T47D (cell line): ENCODE data around the gene CASP5.
A peak's percentile ranks its signal among the peaks of the same experiment; 100 is the strongest.
"Not testable (repeated sequence)": the region's sequence is repeated elsewhere in the genome, so short reads cannot be mapped to it uniquely, and the experiment has no call there.

ENCODE experiments used
- DNase-seq, 2 experiments: peaks; one replicate each; pipeline versions ENCODE4 v3.0.0 to v3.0.0-alpha.2; 2011 to 2012; ENCODE audit warnings: low read depth in 1 of 2, low spot score in 1 of 2
- JUND ChIP-seq: IDR thresholded peaks from 2 replicates; pipeline ENCODE4 v1.6.1; 2012; ENCODE audit warnings: low read depth
- in situ Hi-C: cut with HindIII; loops from 2 replicates; pipeline ENCODE4 v1.10.0; 2016; ENCODE audit warnings: low sequenced_read_pairs, low pct_unique_long_range_greater_than_20kb

Gene CASP5

GRCh38 chr11:105046898-105047579 is 24.1 kb upstream of the CASP5 start:
- no peak for TF ChIP-seq JUND
- DNase-seq, result peak in 1 of 2 experiments; percentile 12

GRCh38 chr11:105045676-105046296 is 22.8 kb upstream of the CASP5 start:
- DNase-seq, result no peak
- in situ Hi-C loops, result no loop called here
- TF ChIP-seq JUND, result no peak

More at GRCh38 chr11:105046898-105047579, 24.1 kb upstream of the CASP5 start:
- in situ Hi-C loops, result no loop called here

- in situ Hi-C loops, result not testable (repeated sequence)
- DNase-seq, result peak in 1 of 2 experiments; percentile 54
These were observed 21.9 kb upstream of the CASP5 start, which contains the start of gene CARD16 for GRCh38 chr11:105044557-105045524. Gene CARD16, minus strand, starts transcription at chr11:105045335. Its CDS starts 38 bp downstream, at chr11:105045297.

- in situ Hi-C loops, result no loop called here
- no peak for TF ChIP-seq JUND
- no peak for DNase-seq
These were observed 19.2 kb upstream of the CASP5 start for GRCh38 chr11:105042178-105042577.

GRCh38 chr11:105040703-105041102 is 17.7 kb upstream of the CASP5 start:
- in situ Hi-C loops, result no loop called here
- no peak for TF ChIP-seq JUND
- DNase-seq, result no peak

- peak; percentile 18 to 52 for DNase-seq
- TF ChIP-seq JUND, result no peak
- in situ Hi-C loops, result no loop called here
These were observed 12.0 kb upstream of the CASP5 start, which contains the start of gene CASP1 for GRCh38 chr11:105034813-105035620. Gene CASP1, minus strand, starts transcription at chr11:105035144. Its CDS starts 31 bp downstream, at chr11:105035113.

GRCh38 chr11:105034388-105034787 is 11.4 kb upstream of the CASP5 start:
- in situ Hi-C loops, DNase-seq: not testable (repeated sequence)

- DNase-seq, result no peak
These were observed 10.8 kb upstream of the CASP5 start for GRCh38 chr11:105033781-105034180.

GRCh38 chr11:105033343-105033742 is 10.4 kb upstream of the CASP5 start:
- in situ Hi-C loops, result no loop called here
- no peak for DNase-seq
- TF ChIP-seq JUND, result no peak

More at GRCh38 chr11:105033781-105034180, 10.8 kb upstream of the CASP5 start:
- TF ChIP-seq JUND, result no peak
- in situ Hi-C loops, result no loop called here

- TF ChIP-seq JUND, result no peak
- no peak for DNase-seq
- in situ Hi-C loops, result no loop called here
These were observed 9.5 kb upstream of the CASP5 start for GRCh38 chr11:105032495-105032894.

- in situ Hi-C loops, result no loop called here
- TF ChIP-seq JUND, result no peak
- DNase-seq, result no peak
These were observed 4.7 kb upstream of the CASP5 start for GRCh38 chr11:105027678-105028077.

GRCh38 chr11:105024394-105024793 is 1.4 kb upstream of the CASP5 start:
- DNase-seq, result no peak
- in situ Hi-C loops, result no loop called here
- TF ChIP-seq JUND, result no peak
